IMR-90 (cell line): ENCODE data around the gene STIM1. TPM values are rescaled to one million over a fixed set of nuclear protein-coding genes. Genes with fewer than 3 reads are reported as not detected.

Experiments used
- ATAC-seq: fragments of 200-7000 bp; cut with Tn5 transposase; 2 replicates; pipeline ENCODE4 v1.9.1; 2020; ENCODE audit warnings: low read depth, mild to moderate bottlenecking, moderate library complexity
- BruUV-seq: library from RNA; stranded (reverse); fragments of 400-500 nt; replicated peaks from 2 replicates; lab custom pipeline; 2021; lab: Mats Ljungman, UMichigan
- CTCF ChIA-PET: fragments of 300-600 bp; formaldehyde crosslinking; extraction: SDS; loops from one replicate; lab custom pipeline; 2021; ENCODE audit warnings: antibody characterized with exemption; lab: Yijun Ruan, JAX
- POLR2A ChIA-PET: fragments of 300-600 bp; sonication (Branson Sonifier 250); formaldehyde crosslinking; loops from one replicate; lab custom pipeline; 2022; ENCODE audit warnings: antibody characterized with exemption; ENCODE audit not compliant: unreplicated experiment; lab: Charles Lee
- DNase-seq: peaks from one replicate; pipeline ENCODE4 v3.0.0; 2013
- H2AFZ ChIP-seq: replicated peaks from 2 replicates; pipeline ENCODE3; 2013; ENCODE audit warnings: low read length, mild to moderate bottlenecking; ENCODE audit not compliant: poor library complexity
- H2AK5ac ChIP-seq: 2 replicates; pipeline ENCODE4 v1.6.1; 2013; ENCODE audit warnings: low read depth, low read length, inconsistent platforms
- H2AK9ac ChIP-seq: replicated peaks from 2 replicates; pipeline ENCODE3; 2013; ENCODE audit warnings: mild to moderate bottlenecking, low read depth, low read length, moderate library complexity; ENCODE audit not compliant: poor library complexity
- H2BK120ac ChIP-seq: 2 replicates; pipeline ENCODE4 v1.6.1; 2013; ENCODE audit warnings: low read depth, low read length, inconsistent platforms
- H2BK15ac ChIP-seq: 3 replicates; pipeline ENCODE4 v1.6.1; 2013; ENCODE audit warnings: low read depth, low read length, inconsistent platforms
- H2BK20ac ChIP-seq: 2 replicates; pipeline ENCODE4 v1.6.1; 2013; ENCODE audit warnings: low read depth, mild to moderate bottlenecking, inconsistent platforms, low read length, moderate library complexity
- H2BK5ac ChIP-seq: 2 replicates; pipeline ENCODE4 v1.6.1; 2013; ENCODE audit warnings: mild to moderate bottlenecking, low read depth, low read length, inconsistent platforms; ENCODE audit not compliant: poor library complexity, severe bottlenecking
- H3K14ac ChIP-seq: replicated peaks from 2 replicates; pipeline ENCODE4 v1.6.1; 2013; ENCODE audit warnings: low read depth, low read length, inconsistent platforms
- H3K18ac ChIP-seq: 2 replicates; pipeline ENCODE4 v1.6.1; 2013; ENCODE audit warnings: low read depth, low read length, control low read depth
- H3K23ac ChIP-seq: 2 replicates; pipeline ENCODE4 v1.6.1; 2013; ENCODE audit warnings: low read depth, low read length, inconsistent platforms
- H3K27ac ChIP-seq: 2 replicates; pipeline ENCODE4 v1.5.1; 2013; ENCODE audit warnings: mild to moderate bottlenecking, control low read depth, low read length; ENCODE audit not compliant: insufficient read depth
- H3K27me3 ChIP-seq: 2 replicates; pipeline ENCODE4 v1.6.1; 2013; ENCODE audit warnings: low read length; ENCODE audit not compliant: control insufficient read depth, insufficient read depth
- H3K36me3 ChIP-seq: 2 replicates; pipeline ENCODE4 v1.6.1; 2013; ENCODE audit warnings: low read length, mixed read lengths; ENCODE audit not compliant: control insufficient read depth, insufficient read depth
- H3K4ac ChIP-seq: 2 replicates; pipeline ENCODE4 v1.6.1; 2013; ENCODE audit warnings: low read depth, low read length, inconsistent platforms
- H3K4me1 ChIP-seq: 2 replicates; pipeline ENCODE4 v1.6.1; 2013; ENCODE audit warnings: low read length, mixed read lengths; ENCODE audit not compliant: control insufficient read depth, insufficient read depth
- H3K4me2 ChIP-seq: 2 replicates; pipeline ENCODE4 v1.6.1; 2013; ENCODE audit warnings: low read depth, mild to moderate bottlenecking, control low read depth, low read length, moderate library complexity
- H3K4me3 ChIP-seq: 2 replicates; pipeline ENCODE4 v1.5.1; 2013; ENCODE audit warnings: low read depth, mild to moderate bottlenecking, control low read depth, low read length, moderate library complexity; ENCODE audit not compliant: insufficient read depth
- H3K56ac ChIP-seq: 2 replicates; pipeline ENCODE4 v1.6.1; 2013; ENCODE audit warnings: low read length, inconsistent platforms; ENCODE audit not compliant: insufficient read depth; ENCODE audit errors: extremely low read depth
- H3K79me1 ChIP-seq, 2 experiments: 2 replicates each; pipeline ENCODE4 v1.6.1; 2013; ENCODE audit warnings: low read length in 2 of 2, inconsistent platforms in 1 of 2, low read depth in 1 of 2
- H3K9ac ChIP-seq: 2 replicates; pipeline ENCODE4 v1.6.1; 2013; ENCODE audit warnings: low read depth, low read length, control low read depth
- H3K9me1 ChIP-seq: 2 replicates; pipeline ENCODE4 v1.6.1; 2013; ENCODE audit warnings: low read length, inconsistent platforms; ENCODE audit not compliant: insufficient read depth
- H3K9me3 ChIP-seq: 2 replicates; pipeline ENCODE4 v1.6.1; 2013; ENCODE audit warnings: low read length; ENCODE audit not compliant: control insufficient read depth, insufficient read depth
- H4K20me1 ChIP-seq: 2 replicates; pipeline ENCODE4 v1.6.1; 2013; ENCODE audit warnings: low read length, inconsistent platforms; ENCODE audit not compliant: insufficient read depth
- H4K5ac ChIP-seq: 2 replicates; pipeline ENCODE4 v1.6.1; 2013; ENCODE audit warnings: mild to moderate bottlenecking, low read depth, low read length, control low read depth
- H4K8ac ChIP-seq, 2 experiments: 2 replicates each; pipeline ENCODE4 v1.6.1; 2013; ENCODE audit warnings: low read depth in 2 of 2, low read length in 2 of 2, control low read depth in 1 of 2, inconsistent platforms in 1 of 2
- H4K91ac ChIP-seq: 2 replicates; pipeline ENCODE4 v1.6.1; 2013; ENCODE audit warnings: low read depth, low read length, inconsistent platforms; ENCODE audit not compliant: insufficient read depth
- MAFK ChIP-seq: IDR thresholded peaks from 2 replicates; pipeline ENCODE4 v1.6.1; 2012; ENCODE audit warnings: low read depth, low read length, improper control_type of control experiment
- POLR2A ChIP-seq: IDR thresholded peaks from 2 replicates; pipeline ENCODE4 v1.6.1; 2012; ENCODE audit warnings: mild to moderate bottlenecking, low read depth, low read length
- RAD21 ChIP-seq: IDR thresholded peaks from 2 replicates; pipeline ENCODE4 v1.6.1; 2012; ENCODE audit warnings: low read length, improper control_type of control experiment
- RCOR1 ChIP-seq: IDR thresholded peaks from 2 replicates; pipeline ENCODE4 v1.6.1; 2012; ENCODE audit warnings: mild to moderate bottlenecking, low read length, improper control_type of control experiment; ENCODE audit not compliant: insufficient replicate concordance
- WGBS, 2 experiments: methylation state at CpG; one replicate each; pipeline versions ENCODE4 v1.1.5 to v1.1.7; 2013; ENCODE audit warnings: missing lambda C conversion rate in 2 of 2; ENCODE audit not compliant: insufficient read length in 1 of 2; ENCODE audit errors: extremely low coverage in 2 of 2; 5-methylcytosine and 5-hydroxymethylcytosine counted together
- dilution Hi-C: fragments of 300-500 bp; cut with HindIII; formaldehyde crosslinking; loops from one replicate; pipeline ENCODE4 v1.14.3; 2018; ENCODE audit warnings: low sequenced_read_pairs; ENCODE audit not compliant: unreplicated experiment
- in situ Hi-C: fragments of 300-500 bp; cut with MboI; formaldehyde crosslinking; loops from 3 replicates; pipeline ENCODE4 v1.14.3; 2019; ENCODE audit warnings: low sequenced_read_pairs, inconsistent platforms, mixed read lengths
- intact Hi-C: fragments of 100-400 bp; cut with micrococcal nuclease; formaldehyde crosslinking; loops from 2 replicates; pipeline ENCODE4 v1.10.0; 2022
- polyA plus RNA-seq, 3 experiments: library from polyadenylated mRNA; depleted of rRNA; stranded (reverse); fragments of >200 nt; gene quantifications; 2 replicates each; pipeline ENCODE4 v1.2.3, GENCODE V29; 2012; ENCODE audit warnings: low replicate concordance in 1 of 3
- total RNA-seq: library from RNA; depleted of rRNA; stranded (reverse); fragments of >200 nt; gene quantifications from 2 replicates; pipeline ENCODE4 v1.2.3, GENCODE V29; 2012

The STIM1 gene
- total and polyA plus RNA-seq, 2 of the 4 experiments (the other 2 are of a cell fraction) = 17.9 to 23.0 TPM

- Histone ChIP-seq H4K8ac (no peak overlapping the region), H2AFZ (no peak overlapping the region), H4K5ac (no peak overlapping the region), H3K79me1 (peaks cover 28 to 29% of the 10 kb centered on the region in 2 experiments), H3K4ac (no peak overlapping the region), H3K4me3 (no peak overlapping the region), H3K23ac (no peak overlapping the region), H4K91ac (no peak overlapping the region), H3K4me2 (no peak overlapping the region), H3K9me3 (no peaks in the 10 kb centered on the region), H3K36me3 (no peaks in the 10 kb centered on the region), H3K4me1 (peaks cover 7% of the 10 kb centered on the region; the same call in 1 of the 2 replicates), H2AK9ac (no peak overlapping the region), H3K9me1 (peaks cover 3% of the 10 kb centered on the region; the same call in 1 of the 2 replicates), H2BK15ac (no peak overlapping the region), H4K20me1 (peaks cover 10% of the 10 kb centered on the region; the same call in 1 of the 2 replicates), H3K56ac (no peak overlapping the region), H2BK5ac (no peak overlapping the region), H3K9ac (no peak overlapping the region), H3K27ac (no peak overlapping the region), H3K18ac (no peak overlapping the region), H2AK5ac (no peak overlapping the region), H2BK120ac (no peak overlapping the region), H3K14ac (no peak overlapping the region), H3K27me3 (no peaks in the 10 kb centered on the region), H2BK20ac (no peak overlapping the region)
- ATAC-seq (no peak), DNase-seq (no peak)
- no CpG with 5 or more reads among the region's 3 CpGs for WGBS, 2 experiments
- TF ChIP-seq MAFK (no peak), RCOR1 (no peak), RAD21 (no peak), POLR2A (no peak)
- dilution Hi-C loops = no loop called here
- POLR2A ChIA-PET = no interaction called here
- no TSS peak for BruUV-seq
- intact Hi-C loops = no loop called here
- CTCF ChIA-PET = interaction anchor here (1.5 kb wide), 1 partner anchor 22 kb away, joined by 3 read pairs; the partner anchor contains the start of gene STIM1
- in situ Hi-C loops = no loop called here
Observed at GRCh38 chr11:3876613-3877012, 21.1 kb downstream of the STIM1 start.
